C4-2B (cell line): ENCODE measurements around the gene SBK3.

Experiments used
- ZFX ChIP-seq: fragments of 450-650 bp; IDR thresholded peaks from 2 replicates; pipeline ENCODE4 v1.6.1; 2017
- TF ChIP-seq, protein P1 (sequence below): fragments of 450-650 bp; conservative IDR thresholded peaks from 2 replicates; pipeline ENCODE4 v1.5.1; 2017; ENCODE audit warnings: mild to moderate bottlenecking

DNA sequence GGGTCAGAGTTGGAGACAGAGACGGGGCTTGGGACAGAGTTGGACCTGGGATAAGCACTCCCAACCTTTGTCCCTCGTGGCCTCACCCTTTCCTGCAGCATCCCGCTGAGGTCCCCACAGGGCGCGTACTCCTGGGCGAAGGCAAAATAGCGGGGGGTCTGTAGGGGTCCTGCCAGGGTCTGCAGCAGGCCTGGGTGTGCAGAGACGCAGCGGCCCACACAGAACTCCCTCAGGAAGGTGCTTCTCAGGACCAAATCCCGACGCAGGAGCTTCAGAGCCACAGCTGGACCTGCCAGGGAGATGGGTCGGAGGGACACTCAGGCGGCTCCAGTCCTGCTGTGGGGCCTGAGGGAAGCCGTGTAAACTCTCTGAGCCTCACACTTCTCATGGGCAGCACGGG lies 1.3 kb downstream of the SBK3 start:
- TF ChIP-seq, protein P1, sequence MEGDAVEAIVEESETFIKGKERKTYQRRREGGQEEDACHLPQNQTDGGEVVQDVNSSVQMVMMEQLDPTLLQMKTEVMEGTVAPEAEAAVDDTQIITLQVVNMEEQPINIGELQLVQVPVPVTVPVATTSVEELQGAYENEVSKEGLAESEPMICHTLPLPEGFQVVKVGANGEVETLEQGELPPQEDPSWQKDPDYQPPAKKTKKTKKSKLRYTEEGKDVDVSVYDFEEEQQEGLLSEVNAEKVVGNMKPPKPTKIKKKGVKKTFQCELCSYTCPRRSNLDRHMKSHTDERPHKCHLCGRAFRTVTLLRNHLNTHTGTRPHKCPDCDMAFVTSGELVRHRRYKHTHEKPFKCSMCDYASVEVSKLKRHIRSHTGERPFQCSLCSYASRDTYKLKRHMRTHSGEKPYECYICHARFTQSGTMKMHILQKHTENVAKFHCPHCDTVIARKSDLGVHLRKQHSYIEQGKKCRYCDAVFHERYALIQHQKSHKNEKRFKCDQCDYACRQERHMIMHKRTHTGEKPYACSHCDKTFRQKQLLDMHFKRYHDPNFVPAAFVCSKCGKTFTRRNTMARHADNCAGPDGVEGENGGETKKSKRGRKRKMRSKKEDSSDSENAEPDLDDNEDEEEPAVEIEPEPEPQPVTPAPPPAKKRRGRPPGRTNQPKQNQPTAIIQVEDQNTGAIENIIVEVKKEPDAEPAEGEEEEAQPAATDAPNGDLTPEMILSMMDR: no peak
- no peak for TF ChIP-seq ZFX
